Hepatocyte (in vitro differentiated cells): Measurements from ENCODE around the gene SP140L. TPM values are rescaled to one million over a fixed set of nuclear protein-coding genes. Genes with fewer than 3 reads are reported as not detected.
A peak's percentile ranks its signal among the peaks of the same experiment; 100 is the strongest.

Experiments used
- DNase-seq: peaks from one replicate; pipeline ENCODE4 v3.0.0-alpha.2; 2016; ENCODE audit warnings: low spot score
- H2AFZ ChIP-seq: fragments of 200-600 bp; sonication (generic); 2 replicates; pipeline ENCODE4 v1.6.0; 2016; ENCODE audit warnings: antibody characterized with exemption, mild to moderate bottlenecking
- H3K27ac ChIP-seq: fragments of 200-600 bp; sonication (generic); 2 replicates; pipeline ENCODE4 v1.5.1; 2016; ENCODE audit warnings: mild to moderate bottlenecking
- H3K27me3 ChIP-seq: fragments of 200-600 bp; sonication (generic); 2 replicates; pipeline ENCODE4 v1.6.1; 2016
- H3K36me3 ChIP-seq: fragments of 200-600 bp; sonication (generic); replicated peaks from 2 replicates; pipeline ENCODE4 v1.5.1; 2016; ENCODE audit warnings: low read depth; ENCODE audit not compliant: insufficient read depth
- H3K4me1 ChIP-seq: fragments of 200-600 bp; sonication (generic); 2 replicates; pipeline ENCODE4 v1.5.1; 2016; ENCODE audit warnings: mild to moderate bottlenecking, moderate library complexity; ENCODE audit not compliant: insufficient read depth
- H3K4me2 ChIP-seq: fragments of 200-600 bp; sonication (generic); 2 replicates; pipeline ENCODE4 v1.6.0; 2016
- H3K4me3 ChIP-seq: fragments of 200-600 bp; sonication (generic); 2 replicates; pipeline ENCODE4 v1.5.1; 2016; ENCODE audit warnings: mild to moderate bottlenecking
- H3K79me2 ChIP-seq: fragments of 200-600 bp; sonication (generic); 2 replicates; pipeline ENCODE4 v1.6.0; 2017; ENCODE audit warnings: mild to moderate bottlenecking
- H3K9me2 ChIP-seq: fragments of 200-600 bp; sonication (generic); replicated peaks from 2 replicates; pipeline ENCODE4 v1.6.0; 2017; ENCODE audit warnings: mild to moderate bottlenecking; ENCODE audit not compliant: insufficient read depth
- H3K9me3 ChIP-seq: fragments of 200-600 bp; sonication (generic); 2 replicates; pipeline ENCODE4 v1.5.1; 2016; ENCODE audit warnings: low read depth, mild to moderate bottlenecking
- H4K20me1 ChIP-seq: fragments of 200-600 bp; sonication (generic); 2 replicates; pipeline ENCODE4 v1.6.0; 2016; ENCODE audit warnings: mild to moderate bottlenecking; ENCODE audit not compliant: insufficient read depth, poor library complexity, severe bottlenecking
- CTCF ChIP-seq: fragments of 200-600 bp; sonication (generic); IDR thresholded peaks from 2 replicates; pipeline ENCODE4 v1.5.1; 2016; ENCODE audit warnings: antibody characterized with exemption, mild to moderate bottlenecking; ENCODE audit not compliant: poor library complexity
- EZH2 ChIP-seq: fragments of 200-600 bp; sonication (generic); IDR thresholded peaks from 2 replicates; pipeline ENCODE4 v1.6.1; 2016; ENCODE audit warnings: antibody characterized with exemption, mild to moderate bottlenecking, borderline replicate concordance
- EZH2phosphoT487 ChIP-seq: fragments of 200-600 bp; sonication (generic); IDR thresholded peaks from one replicate; pipeline ENCODE4 v1.6.1; 2018; ENCODE audit warnings: antibody characterized with exemption, mild to moderate bottlenecking, low read depth, moderate library complexity; ENCODE audit not compliant: unreplicated experiment, severe bottlenecking
- WGBS: methylation state at CpG from one replicate; pipeline ENCODE4 v1.1.6; 2016; ENCODE audit warnings: low lambda C conversion rate; ENCODE audit errors: missing lambda C conversion rate; 5-methylcytosine and 5-hydroxymethylcytosine counted together
- polyA plus RNA-seq: library from polyadenylated mRNA; unstranded; fragments of >200 nt; fragmentation: Nextera tagmentation; extraction: Ambion mirVana; gene quantifications from 2 replicates; pipeline ENCODE4 v1.2.1, GENCODE V29; 2016
- total RNA-seq: library from RNA; depleted of rRNA; stranded (reverse); fragments of >200 nt; gene quantifications from 2 replicates; pipeline ENCODE4 v1.2.3, GENCODE V29; 2014

The SP140L gene
- total and polyA plus RNA-seq, 2 experiments from 2014 or later, result 7.1 to 8.1 TPM

GRCh38 chr2:230324503-230324902 is 2.5 kb upstream of the SP140L start:
- no peak overlapping the region for H3K27ac ChIP-seq
- H3K36me3 ChIP-seq, result no peaks in the 10 kb centered on the region
- no peaks in the 10 kb centered on the region for H3K9me3 ChIP-seq
- no peaks in the 10 kb centered on the region for H3K9me2 ChIP-seq
- H3K27me3 ChIP-seq, result no peaks in the 10 kb centered on the region
- no peak for DNase-seq
- WGBS, result 93% methylated on average over 5 of the region's 5 CpGs
- H3K4me3 ChIP-seq, result no peak overlapping the region
- peaks cover 10% of the 10 kb centered on the region for H3K4me1 ChIP-seq
- H3K4me2 ChIP-seq, result no peak overlapping the region
- no peaks in the 10 kb centered on the region for H4K20me1 ChIP-seq
- peaks cover 7% of the 10 kb centered on the region for H3K79me2 ChIP-seq
- no peak overlapping the region for H2AFZ ChIP-seq
- TF ChIP-seq CTCF, result no peak
- no peak for TF ChIP-seq EZH2
- TF ChIP-seq EZH2phosphoT487, result no peak

GRCh38 chr2:230325316-230326243 is 1.4 kb upstream of the SP140L start:
- Histone ChIP-seq H3K9me3 (no peaks in the 10 kb centered on the region), H3K27ac (no peak overlapping the region), H3K36me3 (no peaks in the 10 kb centered on the region), H3K4me2 (no peak overlapping the region), H3K4me1 (peaks cover 10% of the 10 kb centered on the region), H4K20me1 (no peaks in the 10 kb centered on the region), H3K79me2 (peaks cover 7% of the 10 kb centered on the region), H3K27me3 (no peaks in the 10 kb centered on the region), H3K4me3 (no peak overlapping the region), H2AFZ (no peak overlapping the region), H3K9me2 (no peaks in the 10 kb centered on the region)
- TF ChIP-seq EZH2phosphoT487 (no peak), EZH2 (no peak), CTCF (no peak)
- DNase-seq, result no peak
- 90% methylated on average over 9 of the region's 9 CpGs for WGBS

GRCh38 chr2:230327418-230328154 is 593 bp downstream of the SP140L start:
- H3K36me3 ChIP-seq, result no peaks in the 10 kb centered on the region
- no peaks in the 10 kb centered on the region for H3K9me3 ChIP-seq
- no peaks in the 10 kb centered on the region for H4K20me1 ChIP-seq
- H3K4me1 ChIP-seq, result peaks cover 10% of the 10 kb centered on the region
- TF ChIP-seq EZH2 (no peak), EZH2phosphoT487 (no peak)
- WGBS, result 88% methylated on average over 5 of the region's 5 CpGs
- peak overlapping the region; percentile 80 for H3K27ac ChIP-seq
- no peaks in the 10 kb centered on the region for H3K27me3 ChIP-seq
- H3K9me2 ChIP-seq, result no peaks in the 10 kb centered on the region
- DNase-seq, result no peak
- H3K4me2 ChIP-seq, result peak overlapping the region; percentile 72
- peak overlapping the region; percentile 74 for H2AFZ ChIP-seq
- peak overlapping the region; percentile 5 for H3K4me3 ChIP-seq
- H3K79me2 ChIP-seq, result peaks cover 7% of the 10 kb centered on the region

- H4K20me1 ChIP-seq, result no peaks in the 10 kb centered on the region
- 95% methylated on average over 8 of the region's 8 CpGs for WGBS
- no peaks in the 10 kb centered on the region for H3K9me3 ChIP-seq
- no peak for DNase-seq
- H3K36me3 ChIP-seq, result no peaks in the 10 kb centered on the region
- H3K4me2 ChIP-seq, result peak overlapping the region; percentile 72
- H3K4me3 ChIP-seq, result peak overlapping the region; percentile 5
- no peaks in the 10 kb centered on the region for H3K27me3 ChIP-seq
- peak overlapping the region; percentile 80 for H3K27ac ChIP-seq
- H3K79me2 ChIP-seq, result peaks cover 7% of the 10 kb centered on the region
- TF ChIP-seq CTCF, result no peak
- TF ChIP-seq EZH2phosphoT487, result no peak
- no peak for TF ChIP-seq EZH2
- H3K4me1 ChIP-seq, result peaks cover 10% of the 10 kb centered on the region
- no peaks in the 10 kb centered on the region for H3K9me2 ChIP-seq
- H2AFZ ChIP-seq, result no peak overlapping the region
These were observed 1.1 kb downstream of the SP140L start for GRCh38 chr2:230328155-230328458.
